IgD-negative memory B cell (primary cell): ENCODE results near the gene SRGAP3. TPM values are rescaled to one million over a fixed set of nuclear protein-coding genes. Genes with fewer than 3 reads are reported as not detected.

ENCODE experiments used
- H3K27ac Mint-ChIP-seq, 3 donors: one replicate each; pipeline ENCODE4 v1.8.0; 2020 to 2022; ENCODE audit warnings: mild to moderate bottlenecking in 3 of 3, mixed read lengths in 3 of 3, moderate library complexity in 1 of 3
- H3K27me3 Mint-ChIP-seq: one replicate; pipeline ENCODE4 v1.8.0; 2021; ENCODE audit warnings: mixed read lengths
- H3K36me3 Mint-ChIP-seq: one replicate; pipeline ENCODE4 v1.8.0; 2020; ENCODE audit warnings: mild to moderate bottlenecking, mixed read lengths
- H3K4me1 Mint-ChIP-seq, 3 donors: one replicate each; pipeline ENCODE4 v1.8.0; 2020 to 2022; ENCODE audit warnings: mixed read lengths in 3 of 3, mild to moderate bottlenecking in 1 of 3
- H3K4me3 Mint-ChIP-seq, 4 donors: one replicate each; pipeline ENCODE4 v1.8.0; 2020 to 2022; ENCODE audit warnings: mild to moderate bottlenecking in 4 of 4, mixed read lengths in 4 of 4, moderate library complexity in 3 of 4
- H3K9me3 Mint-ChIP-seq, 3 donors: one replicate each; pipeline ENCODE4 v1.8.0; 2020 to 2021; ENCODE audit warnings: mixed read lengths in 3 of 3, mild to moderate bottlenecking in 1 of 3
- polyA plus RNA-seq: library from polyadenylated mRNA; unstranded; fragments of 300-500 nt; fragmentation: Illumina TruSeq; gene quantifications from one replicate; pipeline ENCODE4 v1.2.3, GENCODE V29; 2021

SRGAP3 gene
- polyA plus RNA-seq, 1 donor from 2014 or later = 0.24 TPM

- peaks cover 2% of the 10 kb centered on the region for H3K27me3 Mint-ChIP-seq
- H3K4me1 Mint-ChIP-seq = no peaks in the 10 kb centered on the region
- H3K9me3 Mint-ChIP-seq = peaks cover 0 to 6% (median 1%) of the 10 kb centered on the region in 3 donors
- peaks cover 3% of the 10 kb centered on the region for H3K36me3 Mint-ChIP-seq
- H3K4me3 Mint-ChIP-seq = no peak overlapping the region
- H3K27ac Mint-ChIP-seq = no peak overlapping the region
Observed at GRCh38 chr3:9271903-9272302, 22.5 kb upstream of the SRGAP3 start.

GRCh38 chr3:9270704-9271103, 21.3 kb upstream of the SRGAP3 start:
- Mint-ChIP-seq H3K9me3 (peaks cover 1 to 6% (median 2%) of the 10 kb centered on the region in 3 donors), H3K27ac (no peak overlapping the region), H3K36me3 (no peaks in the 10 kb centered on the region), H3K4me3 (no peak overlapping the region), H3K27me3 (peaks cover 2% of the 10 kb centered on the region), H3K4me1 (no peaks in the 10 kb centered on the region)

GRCh38 chr3:9266716-9267115, 17.3 kb upstream of the SRGAP3 start:
- peaks cover 0 to 3% (median 1%) of the 10 kb centered on the region in 3 donors for H3K9me3 Mint-ChIP-seq

GRCh38 chr3:9260305-9260704, 10.9 kb upstream of the SRGAP3 start:
- Mint-ChIP-seq H3K4me3 (no peak overlapping the region), H3K27ac (no peak overlapping the region), H3K27me3 (no peaks in the 10 kb centered on the region), H3K4me1 (no peaks in the 10 kb centered on the region), H3K36me3 (no peaks in the 10 kb centered on the region), H3K9me3 (peaks cover 6 to 7% (median 6%) of the 10 kb centered on the region in 3 donors)

More at GRCh38 chr3:9266716-9267115, 17.3 kb upstream of the SRGAP3 start:
- no peaks in the 10 kb centered on the region for H3K4me1 Mint-ChIP-seq
- H3K36me3 Mint-ChIP-seq = no peaks in the 10 kb centered on the region
- H3K27ac Mint-ChIP-seq = no peak overlapping the region
- no peak overlapping the region for H3K4me3 Mint-ChIP-seq
- H3K27me3 Mint-ChIP-seq = peaks cover 2% of the 10 kb centered on the region

- no peaks in the 10 kb centered on the region for H3K36me3 Mint-ChIP-seq
- H3K4me3 Mint-ChIP-seq = peak overlapping the region in 1 of 4 donors; percentile 34
- H3K9me3 Mint-ChIP-seq = peaks cover 4 to 7% (median 6%) of the 10 kb centered on the region in 3 donors
- peaks cover 12% of the 10 kb centered on the region for H3K27me3 Mint-ChIP-seq
- no peak overlapping the region for H3K27ac Mint-ChIP-seq
- H3K4me1 Mint-ChIP-seq = no peaks in the 10 kb centered on the region
Observed at GRCh38 chr3:9257092-9257491, 7.6 kb upstream of the SRGAP3 start.

GRCh38 chr3:9255976-9256375, 6.5 kb upstream of the SRGAP3 start:
- Mint-ChIP-seq H3K27ac (no peak overlapping the region), H3K27me3 (peaks cover 13% of the 10 kb centered on the region), H3K9me3 (peaks cover 3 to 6% (median 4%) of the 10 kb centered on the region in 3 donors), H3K36me3 (no peaks in the 10 kb centered on the region), H3K4me1 (no peaks in the 10 kb centered on the region), H3K4me3 (no peak overlapping the region)

GRCh38 chr3:9254764-9255163, 5.3 kb upstream of the SRGAP3 start:
- Mint-ChIP-seq H3K4me1 (peaks cover under 1 to 2% (median 2%) of the 10 kb centered on the region in 3 donors), H3K36me3 (no peaks in the 10 kb centered on the region), H3K27ac (no peak overlapping the region), H3K9me3 (peaks cover 3 to 6% (median 4%) of the 10 kb centered on the region in 3 donors), H3K4me3 (no peak overlapping the region), H3K27me3 (peaks cover 15% of the 10 kb centered on the region)

GRCh38 chr3:9253327-9253726, 3.9 kb upstream of the SRGAP3 start:
- H3K9me3 Mint-ChIP-seq = peaks cover 3 to 6% (median 4%) of the 10 kb centered on the region in 3 donors
- H3K36me3 Mint-ChIP-seq = no peaks in the 10 kb centered on the region
- H3K4me3 Mint-ChIP-seq = no peak overlapping the region
- no peak overlapping the region for H3K27ac Mint-ChIP-seq
- H3K27me3 Mint-ChIP-seq = peaks cover 15% of the 10 kb centered on the region
- H3K4me1 Mint-ChIP-seq = peaks cover 6 to 13% (median 6%) of the 10 kb centered on the region in 3 donors

GRCh38 chr3:9251055-9251786, 1.8 kb upstream of the SRGAP3 start:
- H3K9me3 Mint-ChIP-seq = no peaks in the 10 kb centered on the region
- peaks cover 6 to 13% (median 8%) of the 10 kb centered on the region in 3 donors for H3K4me1 Mint-ChIP-seq
- no peaks in the 10 kb centered on the region for H3K36me3 Mint-ChIP-seq
- H3K4me3 Mint-ChIP-seq = no peak overlapping the region
- H3K27me3 Mint-ChIP-seq = peaks cover 16% of the 10 kb centered on the region
- H3K27ac Mint-ChIP-seq = no peak overlapping the region

- H3K4me1 Mint-ChIP-seq = peaks cover 6 to 13% (median 8%) of the 10 kb centered on the region in 3 donors
- H3K36me3 Mint-ChIP-seq = no peaks in the 10 kb centered on the region
- no peaks in the 10 kb centered on the region for H3K9me3 Mint-ChIP-seq
- peak overlapping the region in 1 of 3 donors; percentile 24 for H3K27ac Mint-ChIP-seq
- no peak overlapping the region for H3K4me3 Mint-ChIP-seq
- H3K27me3 Mint-ChIP-seq = peaks cover 16% of the 10 kb centered on the region
Observed at GRCh38 chr3:9250236-9250635, 790 bp upstream of the SRGAP3 start.

- Mint-ChIP-seq H3K27ac (peak overlapping the region in 2 of 3 donors; percentile 81 to 83), H3K9me3 (no peaks in the 10 kb centered on the region), H3K4me1 (peaks cover 6 to 13% (median 8%) of the 10 kb centered on the region in 3 donors), H3K27me3 (peaks cover 8% of the 10 kb centered on the region), H3K4me3 (peak overlapping the region; percentile 75 to 93 (median 90)), H3K36me3 (no peaks in the 10 kb centered on the region)
Observed at GRCh38 chr3:9248522-9249271, 749 bp downstream of the SRGAP3 start.

- Mint-ChIP-seq H3K4me3 (peak overlapping the region; percentile 53 to 92 (median 82)), H3K9me3 (no peaks in the 10 kb centered on the region), H3K36me3 (no peaks in the 10 kb centered on the region), H3K4me1 (peaks cover 6 to 13% (median 8%) of the 10 kb centered on the region in 3 donors), H3K27me3 (peaks cover 4% of the 10 kb centered on the region), H3K27ac (peak overlapping the region in 1 of 3 donors; percentile 52)
Observed at GRCh38 chr3:9247941-9248521, 1.4 kb downstream of the SRGAP3 start.

GRCh38 chr3:9247361-9247940, 2.0 kb downstream of the SRGAP3 start:
- H3K36me3 Mint-ChIP-seq = no peaks in the 10 kb centered on the region
- no peaks in the 10 kb centered on the region for H3K9me3 Mint-ChIP-seq
- H3K4me3 Mint-ChIP-seq = peak overlapping the region in 1 of 4 donors; percentile 34
- H3K27ac Mint-ChIP-seq = no peak overlapping the region
- peaks cover 6 to 13% (median 8%) of the 10 kb centered on the region in 3 donors for H3K4me1 Mint-ChIP-seq
- peaks cover 4% of the 10 kb centered on the region for H3K27me3 Mint-ChIP-seq

- Mint-ChIP-seq H3K4me1 (peaks cover 6 to 13% (median 8%) of the 10 kb centered on the region in 3 donors), H3K36me3 (no peaks in the 10 kb centered on the region), H3K27me3 (peaks cover 4% of the 10 kb centered on the region), H3K9me3 (peaks cover 0 to 3% (median 2%) of the 10 kb centered on the region in 3 donors), H3K27ac (no peak overlapping the region), H3K4me3 (no peak overlapping the region)
Observed at GRCh38 chr3:9246189-9246588, 3.3 kb downstream of the SRGAP3 start.
